ENCODE data around the gene FAM20A. TPM values are rescaled to one million over a fixed set of nuclear protein-coding genes. Genes with fewer than 3 reads are reported as not detected.

FAM20A gene
- total RNA-seq, 1 experiment from 2014 or later, result not detected

DNA sequence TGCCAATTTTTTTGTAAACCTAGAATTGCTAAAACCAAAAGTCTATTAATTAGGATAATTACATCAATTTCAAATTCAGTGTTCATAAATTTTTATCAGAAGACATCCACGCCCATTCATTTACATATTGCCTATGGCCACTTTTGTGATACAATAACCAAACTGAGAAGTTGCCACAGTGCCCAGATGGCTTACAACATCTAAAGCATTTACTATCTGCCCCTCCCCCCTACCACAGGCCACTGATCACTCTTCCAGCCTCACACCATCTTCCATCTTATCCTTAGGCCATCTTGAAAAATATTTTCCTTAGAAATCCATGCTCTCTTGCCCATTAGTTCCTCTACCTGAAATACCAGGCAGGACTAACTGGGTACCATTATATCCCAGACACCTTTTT is 95.2 kb downstream of the FAM20A start:
- Histone ChIP-seq H3K27me3 (ENCODE audit: insufficient read depth, low read depth) (0 out of 2 replicates have a peak, but pooled peaks cover under 1% of the 10 kb centered on the region), H3K27ac (no peak overlapping the region), H4K20me1 (ENCODE audit: insufficient read depth) (no peaks in the 10 kb centered on the region), H3K9me2 (ENCODE audit: insufficient read depth) (no peaks in the 10 kb centered on the region), H3K79me2 (ENCODE audit: low read depth) (no peaks in the 10 kb centered on the region), H3F3A (ENCODE audit: insufficient read depth, low read depth) (0 out of 2 replicates have a peak, but pooled peaks cover under 1% of the 10 kb centered on the region), H3K4me1 (replicated peaks; ENCODE audit: insufficient read depth) (peaks cover 1% of the 10 kb centered on the region), H3K4me3 (no peak overlapping the region), H3K36me3 (ENCODE audit: low read depth) (no peaks in the 10 kb centered on the region), H3K4me2 (no peak overlapping the region), H3K9me3 (ENCODE audit: insufficient read depth, low read depth) (no peaks in the 10 kb centered on the region; the same call in 1 of the 2 replicates), H2AFZ (no peak overlapping the region)
- BruUV-seq (replicated peaks), result no TSS peak
- intact Hi-C loops (cut with micrococcal nuclease; ENCODE audit: unreplicated experiment), result no loop called here
- CTCF ChIA-PET, result no interaction called here
- no peak for DNase-seq
- POLR2A ChIA-PET (ENCODE audit: unreplicated experiment), result no interaction called here
- TF ChIP-seq, protein P1, sequence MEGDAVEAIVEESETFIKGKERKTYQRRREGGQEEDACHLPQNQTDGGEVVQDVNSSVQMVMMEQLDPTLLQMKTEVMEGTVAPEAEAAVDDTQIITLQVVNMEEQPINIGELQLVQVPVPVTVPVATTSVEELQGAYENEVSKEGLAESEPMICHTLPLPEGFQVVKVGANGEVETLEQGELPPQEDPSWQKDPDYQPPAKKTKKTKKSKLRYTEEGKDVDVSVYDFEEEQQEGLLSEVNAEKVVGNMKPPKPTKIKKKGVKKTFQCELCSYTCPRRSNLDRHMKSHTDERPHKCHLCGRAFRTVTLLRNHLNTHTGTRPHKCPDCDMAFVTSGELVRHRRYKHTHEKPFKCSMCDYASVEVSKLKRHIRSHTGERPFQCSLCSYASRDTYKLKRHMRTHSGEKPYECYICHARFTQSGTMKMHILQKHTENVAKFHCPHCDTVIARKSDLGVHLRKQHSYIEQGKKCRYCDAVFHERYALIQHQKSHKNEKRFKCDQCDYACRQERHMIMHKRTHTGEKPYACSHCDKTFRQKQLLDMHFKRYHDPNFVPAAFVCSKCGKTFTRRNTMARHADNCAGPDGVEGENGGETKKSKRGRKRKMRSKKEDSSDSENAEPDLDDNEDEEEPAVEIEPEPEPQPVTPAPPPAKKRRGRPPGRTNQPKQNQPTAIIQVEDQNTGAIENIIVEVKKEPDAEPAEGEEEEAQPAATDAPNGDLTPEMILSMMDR (conservative IDR thresholded peaks at IDR 0.05), result no peak
- TF ChIP-seq EZH2 (IDR thresholded peaks at IDR 0.05; ENCODE audit: low read depth), result no peak

DNA sequence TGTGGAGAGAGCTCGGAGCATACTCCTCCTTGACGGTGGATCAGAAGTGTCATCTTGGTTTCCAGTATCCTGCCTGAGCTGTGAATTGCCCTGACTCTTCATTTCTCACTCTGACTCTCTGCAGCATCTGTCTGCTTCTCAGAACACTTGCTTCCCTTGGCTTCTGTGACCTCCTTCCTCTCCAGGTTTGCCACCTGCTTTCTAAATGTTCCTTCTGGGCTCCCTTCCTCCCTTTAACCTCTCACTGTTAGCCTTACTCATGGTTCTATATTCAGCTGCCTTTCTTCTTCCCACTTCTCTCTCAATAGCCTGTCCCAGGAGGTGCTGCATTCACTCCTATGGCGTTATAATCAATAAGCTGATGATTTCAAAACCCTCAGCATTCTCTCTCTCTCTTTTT is 100.1 kb downstream of the FAM20A start:
- TF ChIP-seq, protein P1 (conservative IDR thresholded peaks at IDR 0.05), result no peak
- no peak for TF ChIP-seq EZH2 (IDR thresholded peaks at IDR 0.05; ENCODE audit: low read depth)
- Histone ChIP-seq H3K9me2 (ENCODE audit: insufficient read depth) (no peaks in the 10 kb centered on the region), H3K27ac (no peak overlapping the region), H3K9me3 (ENCODE audit: insufficient read depth, low read depth) (no peaks in the 10 kb centered on the region; the same call in 1 of the 2 replicates), H2AFZ (no peak overlapping the region), H3K36me3 (ENCODE audit: low read depth) (no peaks in the 10 kb centered on the region), H3K4me3 (no peak overlapping the region), H3K4me2 (no peak overlapping the region), H3K27me3 (ENCODE audit: insufficient read depth, low read depth) (0 out of 2 replicates have a peak, but pooled peaks cover 5% of the 10 kb centered on the region), H3F3A (ENCODE audit: insufficient read depth, low read depth) (no peaks in the 10 kb centered on the region), H3K79me2 (ENCODE audit: low read depth) (no peaks in the 10 kb centered on the region), H4K20me1 (ENCODE audit: insufficient read depth) (no peaks in the 10 kb centered on the region), H3K4me1 (replicated peaks; ENCODE audit: insufficient read depth) (no peaks in the 10 kb centered on the region)
- ChIA-PET POLR2A (ENCODE audit: unreplicated experiment) (interaction anchor here (0.7 to 0.8 kb wide), 2 partner anchors 10 to 485 kb away, joined by 3 to 4 read pairs; no protein-coding TSS in a partner anchor), CTCF (no interaction called here)
- BruUV-seq (replicated peaks), result no TSS peak
- intact Hi-C loops (cut with micrococcal nuclease; ENCODE audit: unreplicated experiment), result no loop called here
- no peak for DNase-seq

DNA sequence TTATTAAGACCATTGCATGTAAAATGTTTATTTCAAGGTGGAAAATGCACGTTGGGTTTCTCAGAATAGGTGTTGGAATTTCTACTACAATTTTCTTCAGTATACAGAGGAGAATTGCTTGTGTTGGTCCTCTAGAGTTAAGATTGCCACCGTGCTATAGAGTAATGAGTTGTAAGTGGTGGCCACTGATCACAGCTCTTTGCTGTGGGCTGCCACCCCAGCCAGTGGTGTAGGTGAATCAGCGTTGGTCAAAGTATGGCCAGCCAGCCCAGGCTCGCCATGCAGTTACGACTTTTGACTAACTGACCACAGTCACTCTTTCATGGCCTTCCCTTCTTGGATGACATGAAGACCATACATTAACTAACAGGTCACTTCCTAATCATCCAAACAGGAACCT is 101.6 kb downstream of the FAM20A start:
- no peaks in the 10 kb centered on the region for H3K79me2 ChIP-seq (ENCODE audit: low read depth)
- no peaks in the 10 kb centered on the region for H3F3A ChIP-seq (ENCODE audit: insufficient read depth, low read depth)
- H3K4me2 ChIP-seq, result no peak overlapping the region
- H4K20me1 ChIP-seq (ENCODE audit: insufficient read depth), result no peaks in the 10 kb centered on the region
- intact Hi-C loops (cut with micrococcal nuclease; ENCODE audit: unreplicated experiment), result no loop called here
- DNase-seq, result no peak
- H2AFZ ChIP-seq, result no peak overlapping the region
- no peak overlapping the region for H3K27ac ChIP-seq
- TF ChIP-seq, protein P1 (conservative IDR thresholded peaks at IDR 0.05), result no peak
- no peak for TF ChIP-seq EZH2 (IDR thresholded peaks at IDR 0.05; ENCODE audit: low read depth)
- H3K36me3 ChIP-seq (ENCODE audit: low read depth), result no peaks in the 10 kb centered on the region
- H3K4me1 ChIP-seq (replicated peaks; ENCODE audit: insufficient read depth), result no peaks in the 10 kb centered on the region
- no peak overlapping the region for H3K4me3 ChIP-seq
- no TSS peak for BruUV-seq (replicated peaks)
- H3K9me3 ChIP-seq (ENCODE audit: insufficient read depth, low read depth), result no peaks in the 10 kb centered on the region
- H3K27me3 ChIP-seq (ENCODE audit: insufficient read depth, low read depth), result 0 out of 2 replicates have a peak, but pooled peaks cover 5% of the 10 kb centered on the region
- ChIA-PET CTCF (no interaction called here), POLR2A (ENCODE audit: unreplicated experiment) (no interaction called here)
- H3K9me2 ChIP-seq (ENCODE audit: insufficient read depth), result no peaks in the 10 kb centered on the region

Measured in PC-9 (cell line).